Upper lobe of left lung (tissue), 4 donors: ENCODE measurements around the gene LACC1.

Source experiments
- CTCF ChIP-seq, 6 experiments: fragments of 450-650 bp in 4 of 6; fragments of 200-600 bp in 2 of 6; sonication (generic) in 2 of 6; IDR thresholded peaks; one replicate each; pipeline ENCODE4 v1.5.1; 2016 to 2019; ENCODE audit warnings: antibody characterized with exemption in 6 of 6
- POLR2A ChIP-seq, 4 donors: fragments of 450-650 bp; IDR thresholded peaks; one replicate each; pipeline ENCODE4 v1.5.1; 2016 to 2017; ENCODE audit warnings: antibody characterized with exemption in 4 of 4, mild to moderate bottlenecking in 2 of 4
- POLR2AphosphoS5 ChIP-seq, 2 donors: sonication (generic); formaldehyde crosslinking; IDR thresholded peaks; one replicate each; pipeline ENCODE4 v1.5.1; 2017; ENCODE audit warnings: antibody characterized with exemption in 2 of 2

- TF ChIP-seq POLR2AphosphoS5 (IDR thresholded peaks at IDR 0.05) = no peak
- no peak for TF ChIP-seq CTCF (IDR thresholded peaks at IDR 0.05)
- TF ChIP-seq POLR2A (IDR thresholded peaks at IDR 0.05) = no peak
These were observed 49.2 kb upstream of the LACC1 start for GRCh38 chr13:43830497-43830881.
